Chondrocyte (in vitro differentiated cells): ENCODE results near the gene RGSL1. TPM values are rescaled to one million over a fixed set of nuclear protein-coding genes. Genes with fewer than 3 reads are reported as not detected.
"Not testable (repeated sequence)": the region's sequence is repeated elsewhere in the genome, so short reads cannot be mapped to it uniquely, and the experiment has no call there.

Experiments used
- DNase-seq: peaks from one replicate; pipeline ENCODE4 v3.0.0; 2021; ENCODE audit warnings: mixed read lengths, low spot score
- H3K27ac Mint-ChIP-seq: one replicate; pipeline ENCODE4 v1.8.0; 2021; ENCODE audit warnings: mild to moderate bottlenecking, moderate library complexity, mixed read lengths; ENCODE audit not compliant: unreplicated experiment
- H3K27me3 Mint-ChIP-seq: 2 replicates; pipeline ENCODE4 v1.8.0; 2021; ENCODE audit warnings: low read depth, mixed read lengths
- H3K36me3 Mint-ChIP-seq: 2 replicates; pipeline ENCODE4 v1.8.0; 2021; ENCODE audit warnings: low read depth, mixed read lengths
- H3K4me1 Mint-ChIP-seq: 2 replicates; pipeline ENCODE4 v1.8.0; 2021; ENCODE audit warnings: low read depth, mild to moderate bottlenecking, mixed read lengths
- H3K4me3 Mint-ChIP-seq: one replicate; pipeline ENCODE4 v1.8.0; 2021; ENCODE audit warnings: mild to moderate bottlenecking, moderate library complexity, mixed read lengths; ENCODE audit not compliant: unreplicated experiment
- H3K9me3 Mint-ChIP-seq: 2 replicates; pipeline ENCODE4 v1.8.0; 2021; ENCODE audit warnings: low read depth, mixed read lengths
- CTCF ChIP-seq: fragments of 200-600 bp; sonication (generic); IDR thresholded peaks from 2 replicates; pipeline ENCODE4 v1.5.0; 2021; ENCODE audit warnings: antibody characterized with exemption, mild to moderate bottlenecking, moderate library complexity
- total RNA-seq: library from RNA; stranded (reverse); gene quantifications from 3 replicates; pipeline ENCODE4 v1.2.1, GENCODE V29; 2021

The RGSL1 gene
- total RNA-seq, 1 donor from 2014 or later = not detected

DNA sequence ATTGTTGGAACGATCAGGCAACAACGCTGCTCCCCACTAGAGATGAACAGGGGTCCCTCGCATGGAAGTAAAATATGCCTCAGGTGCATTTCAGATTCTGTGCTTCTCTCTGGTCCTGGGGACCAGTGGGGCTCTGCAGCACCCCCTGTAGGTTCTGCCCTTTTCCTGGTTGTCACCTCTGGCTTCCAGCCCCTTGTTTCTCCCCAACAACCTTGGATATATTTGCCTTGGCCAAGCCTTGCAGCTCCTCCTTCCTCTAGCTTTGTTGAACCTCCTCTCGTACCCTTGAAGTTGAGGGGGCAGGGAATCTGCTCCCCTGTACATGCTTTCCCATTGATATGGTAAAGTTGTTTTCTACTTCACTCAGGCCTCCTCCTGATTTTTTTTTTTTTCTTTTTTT is 5.4 kb upstream of the RGSL1 start:
- no peaks in the 10 kb centered on the region for H3K4me1 Mint-ChIP-seq
- H3K4me3 Mint-ChIP-seq = no peak overlapping the region
- no peaks in the 10 kb centered on the region for H3K36me3 Mint-ChIP-seq
- no peak overlapping the region for H3K27ac Mint-ChIP-seq
- DNase-seq = no peak
- TF ChIP-seq CTCF = peak; percentile 13
- H3K27me3 Mint-ChIP-seq = peaks cover 16% of the 10 kb centered on the region
- H3K9me3 Mint-ChIP-seq = no peaks in the 10 kb centered on the region

- DNase-seq = no peak
- H3K4me3 Mint-ChIP-seq = no peak overlapping the region
- no peaks in the 10 kb centered on the region for H3K9me3 Mint-ChIP-seq
- no peaks in the 10 kb centered on the region for H3K36me3 Mint-ChIP-seq
- H3K27me3 Mint-ChIP-seq = peaks cover 18% of the 10 kb centered on the region
- peak; percentile 91 for TF ChIP-seq CTCF
- no peak overlapping the region for H3K27ac Mint-ChIP-seq
- H3K4me1 Mint-ChIP-seq = no peaks in the 10 kb centered on the region
Observed at GRCh38 chr1:182446033-182446669, 3.8 kb upstream of the RGSL1 start.

DNA sequence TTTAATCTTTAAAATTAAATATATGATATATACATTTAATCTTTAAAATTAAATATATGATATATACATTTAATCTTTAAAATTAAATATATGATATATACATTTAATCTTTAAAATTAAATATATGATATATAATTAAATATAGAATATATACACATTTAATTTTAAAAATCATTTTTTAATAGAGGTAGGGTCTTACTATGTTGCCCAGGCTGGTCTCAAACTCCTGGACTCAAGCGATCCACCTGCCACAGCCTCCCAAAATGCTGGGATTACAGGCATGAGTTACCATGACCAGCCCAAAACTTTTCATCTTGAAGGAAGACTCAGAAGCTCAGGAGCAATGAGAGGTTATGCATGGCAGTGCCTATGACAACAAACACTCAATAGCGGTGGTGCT is 2.8 kb upstream of the RGSL1 start:
- not testable (repeated sequence) for DNase-seq, H3K36me3 Mint-ChIP-seq, H3K4me3 Mint-ChIP-seq, H3K9me3 Mint-ChIP-seq, H3K27ac Mint-ChIP-seq, H3K4me1 Mint-ChIP-seq
- H3K27me3 Mint-ChIP-seq = peaks cover 18% of the 10 kb centered on the region

DNA sequence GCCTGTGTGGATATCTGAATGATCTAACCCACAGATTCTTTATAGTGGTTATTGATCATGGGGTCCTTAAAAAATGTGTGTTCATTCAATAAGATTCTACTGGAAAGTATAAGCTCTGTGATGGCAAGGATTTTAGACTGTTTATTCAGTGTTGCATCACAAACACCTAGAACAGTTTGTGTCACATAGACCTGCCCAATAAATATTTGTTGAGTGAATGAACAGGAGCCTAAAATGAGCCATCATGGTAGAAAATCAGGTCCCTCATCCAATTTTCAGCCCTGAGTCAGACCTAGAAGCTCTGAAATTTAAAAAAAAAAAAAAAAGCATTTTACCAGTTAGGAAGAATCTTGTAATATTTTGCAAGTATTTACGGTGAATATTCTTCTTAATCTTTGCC is 2.3 kb upstream of the RGSL1 start:
- Mint-ChIP-seq H3K36me3 (no peaks in the 10 kb centered on the region), H3K27me3 (peaks cover 15% of the 10 kb centered on the region), H3K4me3 (no peak overlapping the region), H3K27ac (no peak overlapping the region), H3K4me1 (no peaks in the 10 kb centered on the region), H3K9me3 (no peaks in the 10 kb centered on the region)
- no peak for DNase-seq
- TF ChIP-seq CTCF = no peak

GRCh38 chr1:182453631-182454030 is 3.7 kb downstream of the RGSL1 start:
- no peak for TF ChIP-seq CTCF
- no peaks in the 10 kb centered on the region for H3K36me3 Mint-ChIP-seq
- DNase-seq = no peak
- no peaks in the 10 kb centered on the region for H3K9me3 Mint-ChIP-seq
- H3K27ac Mint-ChIP-seq = no peak overlapping the region
- H3K4me1 Mint-ChIP-seq = no peaks in the 10 kb centered on the region
- peaks cover 26% of the 10 kb centered on the region for H3K27me3 Mint-ChIP-seq
- no peak overlapping the region for H3K4me3 Mint-ChIP-seq

- no peak overlapping the region for H3K4me3 Mint-ChIP-seq
Observed at GRCh38 chr1:182457844-182458243, 7.9 kb downstream of the RGSL1 start.

More at GRCh38 chr1:182457844-182458243, 7.9 kb downstream of the RGSL1 start:
- H3K27me3 Mint-ChIP-seq = peaks cover 25% of the 10 kb centered on the region
- peaks cover 8% of the 10 kb centered on the region for H3K9me3 Mint-ChIP-seq
- H3K36me3 Mint-ChIP-seq = no peaks in the 10 kb centered on the region
- DNase-seq = no peak
- TF ChIP-seq CTCF = no peak
- no peak overlapping the region for H3K27ac Mint-ChIP-seq
- H3K4me1 Mint-ChIP-seq = no peaks in the 10 kb centered on the region
